Stimulated activated CD4-positive, alpha-beta T cell treated with anti-CD3 and anti-CD28 coated beads, Interleukin-12 subunit alpha, Interleukin-12 subunit beta, amount 100 ng/mL, for 24 hours (primary cell): ENCODE measurements around the gene RS1.
A peak's percentile ranks its signal among the peaks of the same experiment; 100 is the strongest.

Experiments
- DNase-seq, 2 experiments: peaks; one replicate each; pipeline ENCODE4 v3.0.0-alpha.2; 2020; ENCODE audit warnings: low read depth in 2 of 2

RS1 gene

GRCh38 chrX:18672008-18672407 is at the start of gene RS1:
Gene RS1, minus strand, starts transcription at chrX:18672108. Its CDS starts 40 bp downstream, at chrX:18672068.
- no peak for DNase-seq

- no peak for DNase-seq
Observed at GRCh38 chrX:18719852-18720251, 47.9 kb upstream of the RS1 start.

- DNase-seq = no peak
Observed at GRCh38 chrX:18714910-18715309, 43.0 kb upstream of the RS1 start.

GRCh38 chrX:18709833-18710232 is 37.9 kb upstream of the RS1 start:
- DNase-seq = no peak

- no peak for DNase-seq
Observed at GRCh38 chrX:18707426-18708049, 35.6 kb upstream of the RS1 start, which contains the start of gene PPEF1. Gene PPEF1, plus strand, starts transcription at chrX:18707645. Its CDS starts 136 bp downstream, at chrX:18707781.

- no peak for DNase-seq
Observed at GRCh38 chrX:18702362-18703195, 30.7 kb upstream of the RS1 start.

- no peak for DNase-seq
Observed at GRCh38 chrX:18701621-18702361, 29.9 kb upstream of the RS1 start.

- no peak for DNase-seq
Observed at GRCh38 chrX:18698737-18699650, 27.1 kb upstream of the RS1 start.

GRCh38 chrX:18696653-18697052 is 24.7 kb upstream of the RS1 start:
- no peak for DNase-seq

GRCh38 chrX:18692541-18692940 is 20.6 kb upstream of the RS1 start:
- DNase-seq = no peak

GRCh38 chrX:18691431-18691830 is 19.5 kb upstream of the RS1 start:
- DNase-seq = no peak

- no peak for DNase-seq
Observed at GRCh38 chrX:18687856-18688495, 16.1 kb upstream of the RS1 start.

- DNase-seq = no peak
Observed at GRCh38 chrX:18682979-18683387, 11.1 kb upstream of the RS1 start.

GRCh38 chrX:18681996-18682395 is 10.1 kb upstream of the RS1 start:
- DNase-seq = no peak

GRCh38 chrX:18677161-18677869 is 5.4 kb upstream of the RS1 start:
- no peak for DNase-seq

- DNase-seq = no peak
Observed at GRCh38 chrX:18676470-18676869, 4.6 kb upstream of the RS1 start.

- DNase-seq = no peak
Observed at GRCh38 chrX:18676050-18676449, 4.1 kb upstream of the RS1 start.

GRCh38 chrX:18674788-18675735 is 3.2 kb upstream of the RS1 start:
- DNase-seq = peak; percentile 56 to 62

GRCh38 chrX:18674417-18674787 is 2.5 kb upstream of the RS1 start:
- no peak for DNase-seq
